HepG2 (cell line): ENCODE results near the gene SPRYD3. TPM values are rescaled to one million over a fixed set of nuclear protein-coding genes. Genes with fewer than 3 reads are reported as not detected.

Experiments
- AHR ChIP-seq: IDR thresholded peaks from 2 replicates; pipeline ENCODE4 v1.6.1; 2018; ENCODE audit warnings: missing genetic modification reagents, missing compliant biosample characterization
- GFI1 ChIP-seq: sonication (generic); formaldehyde crosslinking; IDR thresholded peaks from 2 replicates; pipeline ENCODE4 v1.5.0; 2020; ENCODE audit warnings: missing genetic modification reagents, mild to moderate bottlenecking, borderline replicate concordance
- HIVEP1 ChIP-seq: sonication (generic); formaldehyde crosslinking; IDR thresholded peaks from 2 replicates; pipeline ENCODE4 v1.4.0; 2020; ENCODE audit warnings: mild to moderate bottlenecking, missing genetic modification reagents
- KDM5A ChIP-seq: fragments of 200-600 bp; sonication (generic); IDR thresholded peaks from 2 replicates; pipeline ENCODE4 v1.7.0; 2018; ENCODE audit warnings: antibody characterized with exemption, mild to moderate bottlenecking, low read length, borderline replicate concordance
- MTF1 ChIP-seq: sonication (generic); formaldehyde crosslinking; IDR thresholded peaks from 2 replicates; pipeline ENCODE4 v1.5.0; 2020; ENCODE audit warnings: missing genetic modification reagents
- NCOA2 ChIP-seq: sonication (generic); formaldehyde crosslinking; IDR thresholded peaks from 2 replicates; pipeline ENCODE4 v1.8.0; 2022; ENCODE audit warnings: inconsistent platforms
- NFAT5 ChIP-seq: sonication (generic); formaldehyde crosslinking; IDR thresholded peaks from 2 replicates; pipeline ENCODE4 v1.4.0; 2020; ENCODE audit warnings: missing genetic modification reagents
- USF2 ChIP-seq, 2 experiments: sonication (generic) in 1 of 2; formaldehyde crosslinking in 1 of 2; IDR thresholded peaks; 2 replicates each; pipeline versions ENCODE4 v1.5.1 to v1.6.1; 2011 to 2020; ENCODE audit warnings: borderline replicate concordance in 1 of 2, low read depth in 1 of 2, low read length in 1 of 2, mild to moderate bottlenecking in 1 of 2, missing genetic modification reagents in 1 of 2, moderate library complexity in 1 of 2
- ZBTB4 ChIP-seq: sonication (generic); formaldehyde crosslinking; IDR thresholded peaks from 2 replicates; pipeline ENCODE4 v1.4.0; 2020; ENCODE audit warnings: missing genetic modification reagents, mild to moderate bottlenecking, borderline replicate concordance
- ZNF562 ChIP-seq: sonication (generic); formaldehyde crosslinking; IDR thresholded peaks from 2 replicates; pipeline ENCODE4 v1.8.0; 2022; ENCODE audit warnings: missing genetic modification reagents, borderline replicate concordance
- ZNF563 ChIP-seq: sonication (generic); formaldehyde crosslinking; IDR thresholded peaks from 2 replicates; pipeline ENCODE4 v1.8.0; 2022; ENCODE audit warnings: mild to moderate bottlenecking, moderate library complexity, missing genetic modification reagents
- polyA plus RNA-seq, 8 experiments: library from polyadenylated mRNA; depleted of rRNA in 3 of 8; stranded (reverse) in 7 of 8; unstranded in 1 of 8; fragments of >200 nt; fragmentation: Illumina TruSeq in 4 of 8; extraction: Trizol in 4 of 8; gene quantifications; 2 replicates each; pipeline versions ENCODE4 v1.2.1 to v1.2.3, GENCODE V29; 2011 to 2016; ENCODE audit warnings: low read depth in 4 of 8, missing spikeins in 1 of 8, mixed read lengths in 1 of 8; ENCODE audit not compliant: insufficient read depth in 1 of 8
- total RNA-seq, 5 experiments: library from RNA; depleted of rRNA; stranded (reverse); fragments of >200 nt; fragmentation: Illumina TruSeq; extraction: Trizol; gene quantifications; 2 replicates each; pipeline ENCODE4 v1.2.3, GENCODE V29; 2016; ENCODE audit warnings: low read depth in 1 of 5

Gene SPRYD3
- total and polyA plus RNA-seq, 2 of the 13 experiments (the other 11 are each of a cell fraction or from before 2014, with no cell fraction given), result 9.0 to 9.2 TPM

- TF ChIP-seq ZBTB4 (CRISPR knock-in tag) (no peak), NFAT5 (CRISPR knock-in tag) (0 out of 2 replicates have a peak, but pooled peaks have one; percentile 60), GFI1 (CRISPR knock-in tag) (no peak), NCOA2 (CRISPR knock-in tag) (peak; percentile 52; the same call in 1 of the 2 replicates), ZNF562 (no peak), AHR (CRISPR knock-in tag) (0 out of 2 replicates have a peak, but pooled peaks have one; percentile 76), HIVEP1 (no peak; the same call in 1 of the 2 replicates), KDM5A (no peak), USF2 (IDR thresholded peaks at IDR 0.05; ENCODE audit: low read depth, low read length) (no peak), USF2 (CRISPR knock-in tag; IDR thresholded peaks at IDR 0.05; ENCODE audit: borderline replicate concordance) (no peak), MTF1 (CRISPR knock-in tag) (no peak), ZNF563 (CRISPR knock-in tag) (peak; percentile 92)
Measured at GRCh38 chr12:53079226-53080117, at the start of gene SPRYD3 (continued).
